GM21367 (cell line): Measurements from ENCODE around the gene IGF2.

Experiments used
- ATAC-seq: cut with Tn5 transposase; IDR thresholded peaks from one replicate; pipeline ENCODE4 v1.9.1; 2021; ENCODE audit not compliant: unreplicated experiment

Gene IGF2

DNA sequence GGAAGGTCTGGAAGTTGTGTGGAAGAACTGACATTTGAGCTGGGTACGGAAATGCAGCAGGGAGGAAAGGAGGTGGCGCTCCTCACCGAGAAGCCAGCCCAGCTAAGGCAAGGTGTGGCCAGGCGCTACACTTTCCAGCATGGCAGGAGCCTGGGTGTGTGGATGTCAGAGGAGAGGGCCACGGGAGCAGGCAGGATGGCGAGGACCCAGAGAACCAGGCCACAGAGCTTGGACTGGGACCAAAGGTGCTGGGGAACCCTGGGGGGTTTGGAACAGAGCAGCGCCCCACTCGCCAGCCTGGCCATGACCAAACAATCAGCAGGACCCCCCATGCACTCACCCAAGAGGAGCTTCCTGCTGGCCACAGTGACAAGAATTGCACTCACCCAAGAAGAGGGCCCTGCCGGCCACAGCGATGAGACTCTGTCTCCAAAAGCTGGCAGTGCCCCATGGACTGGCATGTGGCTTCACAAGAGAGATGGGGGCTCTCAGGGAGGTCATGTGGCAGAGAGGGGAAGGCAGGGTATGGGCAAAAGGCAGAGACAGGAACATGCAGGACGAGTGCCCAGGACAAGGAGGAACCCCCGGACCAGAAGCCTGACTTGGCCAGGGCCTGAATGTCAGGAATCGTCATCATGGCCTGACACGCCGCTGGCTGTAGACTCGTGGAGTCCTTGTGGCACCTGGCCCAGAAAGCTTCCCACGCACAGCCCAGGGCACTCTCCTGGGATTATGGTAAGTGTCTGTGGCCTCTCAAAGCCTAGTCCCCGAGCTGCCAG, 45.4 kb downstream of the IGF2 start:
- ATAC-seq: no peak

DNA sequence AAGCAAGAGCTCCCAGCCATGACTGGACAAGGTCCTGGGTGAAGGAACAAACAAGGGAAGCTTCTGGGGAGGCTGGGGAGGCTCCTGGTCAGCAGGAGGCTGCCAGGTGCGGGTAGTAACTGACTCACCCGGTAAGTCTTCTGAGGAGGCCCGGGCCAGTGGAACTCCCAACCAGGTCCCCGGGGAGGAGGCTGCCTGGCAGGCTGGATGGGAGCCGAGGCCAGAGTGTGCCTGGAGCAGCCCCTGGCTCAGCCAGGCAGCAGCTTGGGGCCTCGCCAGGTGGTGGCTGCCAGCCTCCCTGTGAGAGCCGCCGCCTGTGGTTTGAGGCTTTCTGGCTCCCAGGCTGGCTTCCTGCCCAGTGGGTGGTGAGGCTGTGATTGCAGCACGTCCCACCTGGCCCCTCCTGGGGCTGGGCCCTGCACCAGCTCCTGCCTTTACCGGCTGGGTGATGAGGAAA, 46.2 kb downstream of the IGF2 start:
- ATAC-seq: no peak

DNA sequence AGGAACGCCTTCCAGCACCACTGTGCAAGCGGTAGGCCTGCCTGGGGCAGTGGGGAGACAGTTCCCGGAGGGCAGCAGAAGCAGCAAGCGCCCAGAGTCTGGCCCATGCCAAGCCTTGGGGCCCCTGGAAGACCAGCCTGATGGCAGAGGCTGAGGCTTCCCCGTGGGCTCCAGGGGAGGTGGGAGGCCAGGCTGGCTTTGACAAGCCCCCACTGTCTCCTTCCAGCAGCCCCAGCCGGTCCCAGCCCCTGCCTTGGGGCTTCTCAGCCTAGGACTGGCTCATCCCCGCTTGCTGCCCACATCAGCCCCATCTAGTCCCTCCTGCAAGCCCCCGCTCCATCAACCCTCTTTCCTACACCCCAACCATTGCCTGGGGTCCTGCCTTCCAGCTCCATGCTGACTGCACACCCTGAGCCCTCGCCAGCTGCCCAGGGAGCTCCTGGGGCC, 46.7 kb downstream of the IGF2 start:
- no peak for ATAC-seq

DNA sequence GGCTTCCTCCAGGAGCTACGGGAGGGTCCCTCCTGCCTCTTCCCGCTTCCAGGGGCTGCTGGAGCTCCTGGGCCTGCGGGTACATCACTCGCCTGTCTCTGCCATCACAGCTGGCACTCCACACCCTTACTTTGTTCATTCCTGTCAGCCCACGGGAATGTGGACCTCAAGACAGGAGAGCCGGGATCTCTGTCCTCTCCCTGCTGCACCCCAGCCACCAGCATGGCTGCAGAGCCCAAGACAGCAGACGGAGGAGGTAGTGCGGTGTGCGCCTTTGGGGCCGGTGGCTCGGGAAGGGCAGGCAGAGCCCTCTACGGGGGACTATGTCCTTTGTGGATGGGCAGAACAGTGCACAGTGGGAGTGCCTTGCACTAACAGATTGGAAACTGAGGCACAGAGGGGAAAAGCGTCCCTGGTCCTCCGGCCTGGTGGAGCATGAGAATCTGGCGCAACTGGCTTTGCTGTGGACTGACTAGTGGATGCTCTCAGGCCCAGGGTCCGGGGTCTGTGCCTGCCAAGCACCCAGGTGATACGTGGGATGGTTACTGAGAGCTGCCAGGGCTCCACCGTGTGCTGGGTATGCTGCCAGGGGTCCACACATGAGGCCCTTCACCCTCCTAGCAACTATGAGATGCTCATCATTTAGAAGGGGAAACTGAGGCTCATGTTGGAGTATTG, 47.3 kb downstream of the IGF2 start:
- ATAC-seq: no peak

DNA sequence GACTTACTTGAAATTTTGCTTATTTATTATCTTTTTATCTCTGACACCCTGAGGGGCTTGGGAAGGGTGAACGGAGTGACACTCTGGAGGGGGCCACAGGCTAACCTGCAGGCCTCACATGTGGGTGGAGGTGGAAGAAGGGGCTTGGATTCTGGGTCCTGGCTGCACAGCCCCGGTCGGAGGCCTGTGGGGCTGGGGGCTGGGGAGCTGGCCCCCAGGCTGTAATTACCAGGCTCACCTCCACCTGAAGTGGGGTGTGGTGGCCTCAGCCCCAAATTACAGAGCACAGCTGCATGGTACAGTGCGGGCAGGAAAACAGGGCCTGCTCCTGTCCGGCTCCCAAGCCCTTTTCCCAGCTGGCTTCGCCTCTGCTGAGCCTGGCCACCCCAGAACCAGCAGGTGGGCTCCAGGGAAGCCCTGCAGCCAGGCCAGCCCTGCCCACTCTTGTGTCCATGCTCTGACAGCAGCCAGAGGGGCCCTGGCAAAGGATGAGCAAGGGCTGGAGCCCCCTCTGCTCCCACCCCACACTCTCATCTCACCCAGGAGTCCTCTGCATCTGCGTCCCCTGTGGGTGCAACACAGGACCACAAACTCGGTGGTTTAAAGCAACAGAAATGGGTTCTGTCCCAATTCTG, 48.0 kb downstream of the IGF2 start:
- ATAC-seq: no peak

DNA sequence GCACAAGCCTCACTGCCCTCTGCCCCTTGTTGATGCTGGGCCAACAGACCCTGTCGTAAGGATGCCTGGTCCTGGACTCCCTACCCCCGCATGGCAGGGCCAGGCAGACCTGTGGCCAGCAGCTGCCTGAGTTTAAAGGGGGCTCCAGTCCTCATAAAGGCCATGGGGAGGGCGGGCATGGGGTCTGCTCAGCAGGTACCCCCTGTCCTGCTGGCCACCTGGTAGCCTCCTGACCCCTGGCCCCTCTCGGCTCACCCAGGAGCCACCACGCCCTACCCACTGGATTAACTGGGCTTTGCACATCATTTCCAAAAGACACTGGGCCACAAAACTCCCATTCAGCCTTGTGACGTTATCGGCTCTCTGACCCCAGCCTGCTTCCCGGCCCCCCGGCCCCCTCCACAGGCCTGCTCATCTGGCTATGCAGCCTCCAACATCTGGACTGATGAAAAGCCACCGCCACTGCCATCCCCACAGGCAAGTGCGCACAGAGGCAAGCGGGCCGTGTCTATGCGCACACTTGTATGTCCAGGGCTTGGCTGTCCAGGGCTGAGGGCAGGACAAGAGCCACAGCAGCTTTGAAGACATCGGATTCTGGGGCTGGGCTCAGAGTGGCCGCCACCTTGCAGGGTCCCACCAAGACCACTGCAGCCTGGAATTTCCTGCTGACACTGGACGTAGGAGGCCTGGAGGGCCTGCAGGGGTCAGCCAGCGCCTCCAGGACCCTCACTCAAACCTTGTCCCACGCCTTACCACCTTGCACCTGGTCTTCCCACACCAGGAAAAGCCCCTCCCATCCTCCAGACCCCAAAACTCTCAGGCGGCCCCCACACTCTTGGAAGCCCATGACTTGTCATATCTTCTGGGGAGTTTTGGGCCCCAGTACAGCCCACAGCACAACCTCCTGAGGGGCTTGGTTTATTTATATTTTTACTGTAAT, 48.7 kb downstream of the IGF2 start:
- ATAC-seq: no peak

DNA sequence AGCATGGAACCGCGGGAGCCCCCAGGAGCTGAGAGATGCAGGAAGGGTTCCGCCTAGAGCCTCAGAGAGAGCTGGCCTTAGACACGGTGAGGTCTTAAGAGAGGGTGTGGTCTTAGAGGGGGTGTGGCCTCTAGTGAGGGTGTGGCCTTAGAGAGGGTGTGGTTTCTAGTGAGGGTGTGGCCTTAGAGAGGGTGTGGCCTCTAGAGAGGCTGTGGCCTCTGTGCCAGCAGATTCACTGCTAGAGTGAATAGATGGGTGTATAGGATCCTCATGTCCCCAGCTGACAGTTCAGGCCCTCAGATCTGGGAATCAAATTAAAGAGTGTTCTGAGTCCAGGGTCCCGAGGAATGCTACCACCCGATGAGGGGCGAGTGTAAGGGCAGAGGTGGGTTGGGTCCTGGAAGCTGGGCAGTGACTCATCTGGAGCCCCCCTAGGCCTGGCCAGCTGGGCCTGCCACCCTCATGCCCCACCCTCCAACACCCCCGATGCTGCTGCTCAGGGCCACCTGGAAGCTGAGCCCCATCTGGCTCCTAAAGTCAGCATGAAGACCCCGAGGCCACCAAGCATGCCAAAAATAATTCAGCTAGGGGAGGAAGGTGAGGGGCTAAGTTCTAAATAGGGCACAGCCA, 49.5 kb downstream of the IGF2 start:
- no peak for ATAC-seq

DNA sequence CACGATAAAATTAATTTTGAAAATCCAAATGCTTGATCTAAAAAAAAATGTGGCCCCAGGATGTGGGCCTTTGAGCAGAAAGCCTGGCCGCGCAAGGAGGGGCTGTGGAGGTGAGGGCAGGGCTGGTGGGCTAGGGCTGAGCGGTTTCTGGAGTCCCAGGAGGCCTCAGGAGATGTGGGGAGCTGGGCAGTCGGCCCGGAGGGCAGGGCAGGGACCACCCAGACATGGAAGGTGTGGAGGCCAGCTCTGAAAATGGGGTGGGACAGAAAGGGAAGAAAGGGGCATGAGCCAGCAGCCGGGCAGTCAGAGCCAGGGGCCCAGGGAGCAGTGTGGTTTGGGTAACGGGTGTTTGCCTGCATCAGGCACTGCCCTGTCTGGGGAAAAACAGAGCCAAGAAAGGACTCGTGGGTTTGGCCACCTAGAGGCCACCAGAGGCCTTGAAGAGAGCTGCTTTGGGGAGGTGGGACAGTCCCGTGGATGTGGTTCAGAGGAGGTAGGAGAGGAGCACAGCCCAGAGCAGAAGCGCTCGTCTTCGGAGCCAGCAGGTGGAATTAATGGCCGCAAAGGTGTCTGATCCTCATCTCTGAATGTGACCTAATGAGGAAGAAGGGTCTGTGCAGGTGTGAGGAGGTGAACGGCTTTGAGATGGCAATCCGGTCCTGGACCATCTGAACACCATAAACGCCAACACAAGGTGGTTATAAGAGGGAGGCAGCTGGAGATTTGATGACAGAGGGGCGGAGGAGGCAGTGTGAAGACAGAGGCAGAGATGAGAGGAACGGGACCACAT, 50.2 kb downstream of the IGF2 start:
- no peak for ATAC-seq

DNA sequence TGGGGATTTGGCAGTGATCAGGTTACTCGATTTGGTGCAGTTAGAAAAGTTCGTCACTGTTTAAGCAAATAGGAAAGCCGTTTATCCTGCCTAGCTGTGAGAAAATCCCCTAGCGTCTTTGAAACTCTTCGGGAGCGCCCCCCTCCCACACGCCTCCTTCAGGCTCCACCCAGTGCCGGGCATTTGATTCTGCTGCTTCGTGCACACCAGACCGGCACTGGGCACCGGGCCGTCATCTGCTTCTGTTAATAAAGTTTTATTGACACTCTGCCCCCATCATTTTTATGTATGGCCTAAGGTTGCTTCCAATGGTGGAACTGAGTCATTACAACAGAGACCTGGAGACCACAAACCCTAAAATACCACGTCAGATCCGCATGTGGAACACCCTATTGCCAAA, 50.9 kb downstream of the IGF2 start:
- no peak for ATAC-seq

DNA sequence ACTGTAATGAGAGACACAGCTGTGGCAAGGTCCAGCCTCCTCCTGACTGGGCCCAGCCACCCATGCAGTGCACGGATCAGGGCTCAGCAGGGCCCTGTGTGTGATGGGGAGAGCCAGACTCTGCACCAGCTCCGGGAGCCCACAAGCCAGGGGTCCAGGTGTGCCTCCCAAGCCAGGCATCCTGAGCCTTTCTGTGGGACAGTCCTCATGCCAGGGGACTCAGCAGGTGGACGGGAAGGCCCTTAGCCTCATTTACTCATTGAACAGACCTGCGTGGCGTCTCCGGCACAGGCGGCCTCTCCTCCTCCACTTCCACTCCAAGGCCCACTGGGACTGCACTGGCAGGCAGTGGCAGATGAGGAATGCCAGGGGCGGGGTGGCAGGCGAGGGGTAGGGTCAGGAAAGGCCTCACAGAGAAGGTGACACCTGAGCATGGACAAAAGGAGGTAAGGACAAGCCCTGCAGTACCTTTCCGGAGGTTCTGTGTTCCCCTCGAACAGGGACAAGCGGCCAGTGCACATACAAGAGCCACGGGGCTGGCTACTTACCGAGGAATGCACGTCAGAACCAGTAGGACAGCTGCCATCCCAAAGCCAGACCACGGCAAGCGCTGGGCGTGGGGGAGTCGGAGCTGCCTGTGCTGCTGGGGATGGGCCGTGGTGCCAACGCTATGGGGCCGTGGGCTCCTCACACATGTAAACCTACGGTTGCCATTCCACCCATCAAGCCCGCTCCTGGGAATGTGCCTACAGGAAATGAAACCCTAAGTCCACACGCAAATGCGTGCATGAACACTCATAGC, 52.7 kb downstream of the IGF2 start:
- no peak for ATAC-seq

DNA sequence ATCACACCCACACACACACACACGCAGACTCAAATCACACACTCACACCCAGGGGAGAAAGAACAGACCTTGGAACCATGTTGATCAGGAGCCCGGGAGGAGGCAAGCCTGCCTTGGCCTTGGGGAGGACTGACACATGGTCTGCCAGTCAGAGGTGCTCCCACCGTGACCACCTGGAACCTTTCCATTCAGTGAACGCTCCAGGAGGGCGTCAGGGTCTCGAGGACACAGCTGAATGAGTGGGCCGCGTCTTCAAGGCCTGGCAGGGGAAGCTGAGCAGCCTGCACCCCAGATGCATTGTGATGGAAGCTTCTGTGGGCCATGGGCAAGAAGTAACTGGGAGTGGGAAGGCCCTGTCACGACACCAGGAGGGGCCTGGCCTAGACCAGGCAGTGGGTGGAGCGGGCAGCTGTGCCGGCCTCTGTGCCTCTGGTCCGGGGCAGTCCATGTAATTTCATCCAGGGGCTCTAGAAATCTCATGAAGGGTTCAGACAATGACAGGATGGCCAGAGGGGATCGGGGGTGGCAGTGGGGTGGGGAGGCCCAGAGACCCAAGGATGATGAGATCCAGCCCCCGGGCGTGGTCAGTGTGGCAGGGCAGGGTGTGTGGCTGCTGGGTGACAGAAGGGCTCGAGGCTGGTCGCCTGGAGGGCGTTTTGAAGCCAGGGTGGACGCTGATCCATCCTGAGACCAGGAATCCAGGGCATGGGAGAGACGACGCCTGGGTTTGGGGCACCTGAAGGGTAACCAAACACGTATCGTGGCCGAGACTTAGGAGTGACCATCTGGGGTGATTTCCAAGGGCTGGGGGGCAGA, 53.7 kb downstream of the IGF2 start:
- no peak for ATAC-seq

DNA sequence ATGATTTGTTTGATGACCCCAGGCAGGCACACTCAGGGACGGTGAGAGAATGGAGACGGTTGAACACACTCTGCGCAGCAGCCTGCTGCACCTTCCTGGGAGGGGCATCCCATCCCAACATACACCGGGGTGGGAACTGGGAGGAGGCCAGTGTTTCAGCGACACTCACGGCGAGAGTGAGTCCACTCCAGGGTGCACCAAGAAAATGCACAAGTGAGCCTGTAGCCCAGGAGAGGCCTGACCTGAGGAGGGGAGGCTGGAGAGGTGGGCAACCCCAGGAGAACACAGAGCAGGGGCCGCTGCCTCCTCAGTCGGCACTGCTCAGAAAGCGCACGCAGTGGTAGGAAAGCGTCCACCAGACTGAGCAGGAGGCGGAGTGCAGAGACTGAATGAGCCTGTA, 54.5 kb downstream of the IGF2 start:
- ATAC-seq: no peak
